Glomerular endothelial cell (primary cell): ENCODE data around the gene TP53BP1. TPM values are rescaled to one million over a fixed set of nuclear protein-coding genes. Genes with fewer than 3 reads are reported as not detected.
A peak's percentile ranks its signal among the peaks of the same experiment; 100 is the strongest.
"Not testable (repeated sequence)": the region's sequence is repeated elsewhere in the genome, so short reads cannot be mapped to it uniquely, and the experiment has no call there.

Experiments
- DNase-seq: peaks from one replicate; pipeline ENCODE4 v3.0.0-alpha.2; 2011; ENCODE audit warnings: low read depth, low spot score; ENCODE audit errors: extremely low read depth
- total RNA-seq: library from RNA; depleted of rRNA; stranded (reverse); fragments of >200 nt; gene quantifications from 2 replicates; pipeline ENCODE4 v1.2.3, GENCODE V29; 2015

TP53BP1 gene, protein sequence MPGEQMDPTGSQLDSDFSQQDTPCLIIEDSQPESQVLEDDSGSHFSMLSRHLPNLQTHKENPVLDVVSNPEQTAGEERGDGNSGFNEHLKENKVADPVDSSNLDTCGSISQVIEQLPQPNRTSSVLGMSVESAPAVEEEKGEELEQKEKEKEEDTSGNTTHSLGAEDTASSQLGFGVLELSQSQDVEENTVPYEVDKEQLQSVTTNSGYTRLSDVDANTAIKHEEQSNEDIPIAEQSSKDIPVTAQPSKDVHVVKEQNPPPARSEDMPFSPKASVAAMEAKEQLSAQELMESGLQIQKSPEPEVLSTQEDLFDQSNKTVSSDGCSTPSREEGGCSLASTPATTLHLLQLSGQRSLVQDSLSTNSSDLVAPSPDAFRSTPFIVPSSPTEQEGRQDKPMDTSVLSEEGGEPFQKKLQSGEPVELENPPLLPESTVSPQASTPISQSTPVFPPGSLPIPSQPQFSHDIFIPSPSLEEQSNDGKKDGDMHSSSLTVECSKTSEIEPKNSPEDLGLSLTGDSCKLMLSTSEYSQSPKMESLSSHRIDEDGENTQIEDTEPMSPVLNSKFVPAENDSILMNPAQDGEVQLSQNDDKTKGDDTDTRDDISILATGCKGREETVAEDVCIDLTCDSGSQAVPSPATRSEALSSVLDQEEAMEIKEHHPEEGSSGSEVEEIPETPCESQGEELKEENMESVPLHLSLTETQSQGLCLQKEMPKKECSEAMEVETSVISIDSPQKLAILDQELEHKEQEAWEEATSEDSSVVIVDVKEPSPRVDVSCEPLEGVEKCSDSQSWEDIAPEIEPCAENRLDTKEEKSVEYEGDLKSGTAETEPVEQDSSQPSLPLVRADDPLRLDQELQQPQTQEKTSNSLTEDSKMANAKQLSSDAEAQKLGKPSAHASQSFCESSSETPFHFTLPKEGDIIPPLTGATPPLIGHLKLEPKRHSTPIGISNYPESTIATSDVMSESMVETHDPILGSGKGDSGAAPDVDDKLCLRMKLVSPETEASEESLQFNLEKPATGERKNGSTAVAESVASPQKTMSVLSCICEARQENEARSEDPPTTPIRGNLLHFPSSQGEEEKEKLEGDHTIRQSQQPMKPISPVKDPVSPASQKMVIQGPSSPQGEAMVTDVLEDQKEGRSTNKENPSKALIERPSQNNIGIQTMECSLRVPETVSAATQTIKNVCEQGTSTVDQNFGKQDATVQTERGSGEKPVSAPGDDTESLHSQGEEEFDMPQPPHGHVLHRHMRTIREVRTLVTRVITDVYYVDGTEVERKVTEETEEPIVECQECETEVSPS (N-terminal part only)
- 41.6 and 62.0 TPM in 2 replicates for total RNA-seq

DNA sequence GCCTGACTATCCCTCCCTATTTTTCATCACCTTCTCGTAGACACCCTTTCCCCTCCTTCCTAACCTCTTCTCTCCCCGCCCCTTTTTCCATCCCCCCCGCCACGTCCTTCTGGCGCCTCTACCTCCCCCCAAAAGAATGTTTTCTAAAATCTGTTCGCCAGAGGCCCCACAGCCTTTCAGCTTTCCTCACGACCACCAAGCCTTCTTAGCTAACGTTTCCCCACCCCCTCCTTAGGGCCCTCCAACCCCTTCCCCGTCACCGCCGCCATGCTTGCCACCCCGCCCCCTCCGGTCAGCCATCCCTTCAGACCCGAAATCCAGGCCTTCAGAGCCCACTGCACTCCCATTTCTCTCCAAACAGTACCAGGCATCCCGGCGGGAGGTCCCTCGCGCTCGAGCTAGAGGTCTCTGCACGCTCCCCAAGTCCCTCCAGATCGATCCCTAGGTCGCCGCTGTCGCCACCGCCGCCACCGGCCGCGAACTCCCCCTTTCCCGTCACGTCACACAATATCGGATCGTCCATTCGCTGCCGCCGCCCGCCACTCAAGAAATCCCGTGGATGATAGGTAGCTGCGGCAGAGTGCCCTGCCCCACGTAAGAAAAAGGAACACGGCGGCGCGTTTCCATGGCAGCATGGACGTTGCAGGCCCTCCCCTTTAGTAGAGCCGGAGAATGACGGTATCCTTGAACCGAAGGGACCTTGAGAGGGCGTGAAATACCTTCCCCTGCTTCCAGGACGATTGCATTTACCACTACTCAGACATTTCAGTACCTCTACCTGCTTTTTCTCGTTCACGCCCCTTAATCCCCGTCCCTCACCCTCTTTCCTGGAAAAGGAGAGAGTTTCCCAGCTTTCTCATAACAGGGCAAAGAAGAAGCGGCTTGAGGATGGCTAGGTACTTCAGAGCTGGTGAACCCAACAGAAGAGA, at the start of gene TP53BP1:
Gene TP53BP1, minus strand, starts transcription at position 484 of the 929 bp plus-strand sequence. Its CDS starts 113 bp downstream, at position 371.
- DNase-seq = peak; percentile 58

DNA sequence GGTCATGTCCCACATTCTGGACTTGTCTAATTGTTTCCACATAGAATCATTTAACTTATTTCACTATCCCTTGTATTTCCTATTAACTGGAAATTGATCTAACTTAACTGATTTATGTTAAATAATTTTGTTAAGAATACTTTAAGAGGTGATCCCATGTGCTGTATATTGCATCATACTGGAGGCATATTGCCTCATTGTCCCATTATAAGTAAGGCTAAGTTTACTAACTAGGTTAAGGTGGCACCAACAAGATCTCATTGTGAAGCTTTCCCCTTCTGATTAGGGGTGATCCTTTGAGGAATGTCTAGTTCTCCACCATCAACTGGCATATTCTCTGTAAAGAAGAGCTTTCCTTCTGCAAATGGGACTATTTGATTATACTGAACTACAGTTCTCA, 48.8 kb upstream of the TP53BP1 start:
- no peak for DNase-seq

DNA sequence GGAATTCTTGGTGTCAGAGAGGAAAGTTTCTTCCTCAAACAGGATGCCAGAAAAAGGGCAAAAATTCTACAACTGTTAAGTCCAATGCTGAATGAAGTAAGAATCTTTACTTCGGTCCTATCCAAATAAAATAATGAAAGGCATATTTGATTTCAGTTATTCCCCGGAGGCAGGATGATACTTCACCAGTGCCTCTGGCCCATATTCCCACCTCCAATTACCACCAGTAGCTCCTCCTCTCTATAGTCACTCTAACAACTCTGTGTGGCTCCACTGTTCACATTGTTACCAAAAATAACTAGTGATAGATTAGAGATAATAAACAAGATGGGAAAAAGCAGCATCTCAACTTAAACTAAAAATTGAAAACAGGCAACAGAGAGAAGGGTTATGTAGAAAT, 45.1 kb upstream of the TP53BP1 start:
- DNase-seq = no peak

DNA sequence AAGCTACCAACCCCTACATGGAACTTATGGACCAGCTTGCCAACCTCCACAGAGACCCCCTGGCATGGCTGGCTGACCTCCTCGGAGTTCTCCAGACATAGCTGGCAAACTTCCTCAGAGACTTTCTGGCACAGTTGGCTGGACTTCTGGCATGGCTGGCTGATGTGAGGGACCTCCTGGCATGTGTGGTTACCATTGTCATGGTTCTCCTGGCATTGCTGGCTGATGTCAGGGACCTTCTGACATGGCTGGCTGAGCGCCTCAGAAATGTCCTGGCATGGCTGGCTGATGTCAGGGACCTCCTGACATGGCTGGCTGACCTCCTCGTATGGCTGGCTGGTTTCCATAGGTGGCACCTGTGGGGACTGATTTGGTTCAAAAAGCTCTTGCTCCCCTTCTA, 41.9 kb upstream of the TP53BP1 start:
- DNase-seq = no peak

DNA sequence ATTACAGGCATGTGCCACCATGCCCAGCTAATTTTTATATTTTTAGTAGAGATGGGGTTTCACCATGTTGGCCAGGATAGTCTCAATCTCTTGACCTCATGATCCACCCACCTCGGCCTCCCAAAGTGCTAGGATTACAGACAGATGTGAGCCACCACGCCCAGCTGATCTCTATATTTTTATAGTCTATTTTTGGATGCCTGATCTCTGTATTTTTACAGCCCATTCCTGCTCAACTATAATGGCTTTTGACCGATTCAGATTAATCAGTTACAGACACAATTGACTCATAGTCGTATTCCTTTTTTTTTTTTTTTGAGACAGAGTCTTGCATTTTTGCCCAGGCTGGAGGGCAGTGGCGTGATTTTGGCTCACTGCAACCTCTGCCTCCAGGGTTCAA, 39.9 kb upstream of the TP53BP1 start:
- not testable (repeated sequence) for DNase-seq

DNA sequence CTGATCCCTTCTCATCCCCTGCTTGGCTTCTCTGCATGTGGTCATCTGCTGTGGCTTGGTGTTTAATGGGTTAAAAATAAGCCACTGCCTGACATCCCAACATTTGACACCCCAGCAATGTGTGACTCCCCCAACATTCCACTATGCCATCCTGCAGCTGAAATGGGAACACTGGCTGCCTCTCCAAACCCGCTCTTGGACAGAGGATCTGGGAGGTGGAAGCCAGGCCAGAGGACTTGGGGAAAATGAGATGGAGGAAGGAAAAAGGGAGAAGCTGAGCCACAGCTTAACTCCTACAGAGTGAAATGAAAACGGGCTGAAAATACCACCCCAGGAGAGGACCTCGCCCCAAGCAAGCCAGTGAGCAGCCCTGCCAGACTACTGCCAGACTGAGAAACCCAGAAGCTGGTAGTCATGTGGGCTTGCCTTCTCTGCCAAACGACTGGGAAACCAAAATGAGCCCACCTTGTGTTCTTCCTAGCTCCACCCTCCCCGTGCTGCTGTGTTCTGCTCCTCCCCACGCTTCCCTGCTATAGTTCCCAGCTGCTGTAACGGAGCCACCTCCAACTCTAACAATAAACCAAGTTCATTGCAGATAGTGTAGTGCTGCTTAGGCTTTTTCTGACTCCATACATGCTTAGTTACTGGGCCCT, 38.2 kb upstream of the TP53BP1 start:
- DNase-seq = no peak

DNA sequence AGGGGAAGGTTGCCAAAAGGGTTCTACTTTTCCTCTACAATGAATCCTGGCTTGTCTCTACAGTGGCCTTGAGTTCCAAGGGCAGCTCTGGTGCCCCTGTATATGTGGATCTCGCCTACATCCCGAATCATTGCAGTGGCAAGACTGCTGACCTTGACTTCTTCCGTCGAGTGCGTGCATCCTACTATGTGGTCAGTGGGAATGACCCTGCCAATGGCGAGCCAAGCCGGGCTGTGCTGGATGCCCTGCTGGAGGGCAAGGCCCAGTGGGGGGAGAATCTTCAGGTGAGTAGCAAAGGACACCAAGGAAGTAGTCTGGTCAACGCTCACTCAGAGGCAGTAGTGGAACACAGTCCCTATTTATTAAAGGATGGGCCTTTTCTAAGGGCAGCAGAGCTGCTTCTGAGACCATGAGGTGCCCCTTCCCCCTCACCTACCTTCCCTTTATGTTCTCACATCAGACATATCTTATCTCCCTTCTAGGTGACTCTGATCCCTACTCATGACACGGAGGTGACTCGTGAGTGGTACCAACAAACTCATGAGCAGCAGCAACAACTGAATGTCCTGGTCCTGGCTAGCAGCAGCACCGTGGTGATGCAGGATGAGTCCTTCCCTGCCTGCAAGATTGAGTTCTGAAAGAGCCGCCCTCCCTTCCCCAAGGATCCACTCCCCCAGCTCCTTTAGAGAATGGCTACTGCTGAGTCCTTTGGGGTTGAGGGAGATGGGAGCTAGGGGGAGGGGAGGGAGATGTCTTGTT, 36.8 kb upstream of the TP53BP1 start:
- no peak for DNase-seq

DNA sequence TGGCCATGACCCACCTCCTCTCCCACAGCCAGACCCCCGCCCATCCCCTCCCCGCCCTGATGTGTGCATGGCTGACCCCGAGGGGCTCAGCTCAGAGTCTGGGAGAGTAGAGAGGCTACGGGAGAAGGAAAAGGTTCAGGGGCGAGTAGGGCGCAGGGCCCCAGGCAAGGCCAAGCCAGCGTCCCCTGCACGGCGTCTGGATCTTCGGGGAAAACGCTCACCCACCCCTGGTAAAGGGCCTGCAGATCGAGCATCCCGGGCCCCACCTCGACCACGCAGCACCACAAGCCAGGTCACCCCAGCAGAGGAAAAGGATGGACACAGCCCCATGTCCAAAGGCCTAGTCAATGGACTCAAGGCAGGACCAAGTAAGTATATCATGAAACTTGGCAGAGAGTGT, 36.2 kb upstream of the TP53BP1 start:
- no peak for DNase-seq

DNA sequence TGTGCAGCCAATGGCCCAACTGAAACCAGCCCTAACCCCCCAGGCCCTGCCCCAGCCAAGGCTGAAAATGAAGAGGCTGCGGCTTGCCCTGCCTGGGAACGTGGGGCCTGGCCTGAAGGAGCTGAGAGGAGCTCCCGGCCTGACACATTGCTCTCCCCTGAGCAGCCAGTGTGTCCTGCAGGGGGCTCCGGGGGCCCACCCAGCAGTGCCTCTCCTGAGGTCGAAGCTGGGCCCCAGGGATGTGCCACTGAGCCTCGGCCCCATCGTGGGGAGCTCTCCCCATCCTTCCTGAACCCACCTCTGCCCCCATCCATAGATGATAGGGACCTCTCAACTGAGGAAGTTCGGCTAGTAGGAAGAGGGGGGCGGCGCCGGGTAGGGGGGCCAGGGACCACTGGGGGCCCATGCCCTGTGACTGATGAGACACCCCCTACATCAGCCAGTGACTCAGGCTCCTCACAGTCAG, 35.6 kb upstream of the TP53BP1 start:
- DNase-seq = no peak

DNA sequence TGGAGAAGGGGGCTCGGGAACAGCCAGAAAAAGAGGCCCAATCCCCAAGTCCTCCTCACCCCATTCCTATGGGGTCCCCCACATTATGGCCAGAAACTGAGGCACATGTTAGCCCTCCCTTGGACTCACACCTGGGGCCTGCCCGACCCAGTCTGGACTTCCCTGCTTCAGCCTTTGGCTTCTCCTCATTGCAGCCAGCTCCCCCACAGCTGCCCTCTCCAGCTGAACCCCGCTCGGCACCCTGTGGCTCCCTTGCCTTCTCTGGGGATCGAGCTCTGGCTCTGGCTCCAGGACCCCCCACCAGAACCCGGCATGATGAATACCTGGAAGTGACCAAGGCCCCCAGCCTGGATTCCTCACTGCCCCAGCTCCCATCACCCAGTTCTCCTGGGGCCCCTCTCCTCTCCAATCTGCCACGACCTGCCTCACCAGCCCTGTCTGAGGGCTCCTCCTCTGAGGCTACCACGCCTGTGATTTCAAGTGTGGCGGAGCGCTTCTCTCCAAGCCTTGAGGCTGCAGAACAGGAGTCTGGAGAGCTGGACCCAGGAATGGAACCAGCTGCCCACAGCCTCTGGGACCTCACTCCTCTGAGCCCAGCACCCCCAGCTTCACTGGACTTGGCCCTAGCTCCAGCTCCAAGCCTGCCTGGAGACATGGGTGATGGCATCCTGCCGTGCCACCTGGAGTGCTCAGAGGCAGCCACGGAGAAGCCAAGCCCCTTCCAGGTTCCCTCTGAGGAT, 35.0 kb upstream of the TP53BP1 start:
- DNase-seq = no peak

DNA sequence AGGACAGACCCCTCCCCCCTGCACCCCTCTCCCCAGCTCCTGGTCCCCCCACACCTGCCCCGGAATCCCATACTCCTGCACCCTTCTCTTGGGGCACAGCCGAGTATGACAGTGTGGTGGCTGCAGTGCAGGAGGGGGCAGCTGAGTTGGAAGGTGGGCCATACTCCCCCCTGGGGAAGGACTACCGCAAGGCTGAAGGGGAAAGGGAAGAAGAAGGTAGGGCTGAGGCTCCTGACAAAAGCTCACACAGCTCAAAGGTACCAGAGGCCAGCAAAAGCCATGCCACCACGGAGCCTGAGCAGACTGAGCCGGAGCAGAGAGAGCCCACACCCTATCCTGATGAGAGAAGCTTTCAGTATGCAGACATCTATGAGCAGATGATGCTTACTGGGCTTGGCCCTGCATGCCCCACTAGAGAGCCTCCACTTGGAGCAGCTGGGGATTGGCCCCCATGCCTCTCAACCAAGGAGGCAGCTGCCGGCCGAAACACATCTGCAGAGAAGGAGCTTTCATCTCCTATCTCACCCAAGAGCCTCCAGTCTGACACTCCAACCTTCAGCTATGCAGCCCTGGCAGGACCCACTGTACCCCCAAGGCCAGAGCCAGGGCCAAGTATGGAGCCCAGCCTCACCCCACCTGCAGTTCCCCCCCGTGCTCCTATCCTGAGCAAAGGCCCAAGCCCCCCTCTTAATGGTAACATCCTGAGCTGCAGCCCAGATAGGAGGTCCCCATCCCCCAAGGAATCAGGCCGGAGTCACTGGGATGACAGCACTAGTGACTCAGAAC, 34.3 kb upstream of the TP53BP1 start:
- DNase-seq = no peak

DNA sequence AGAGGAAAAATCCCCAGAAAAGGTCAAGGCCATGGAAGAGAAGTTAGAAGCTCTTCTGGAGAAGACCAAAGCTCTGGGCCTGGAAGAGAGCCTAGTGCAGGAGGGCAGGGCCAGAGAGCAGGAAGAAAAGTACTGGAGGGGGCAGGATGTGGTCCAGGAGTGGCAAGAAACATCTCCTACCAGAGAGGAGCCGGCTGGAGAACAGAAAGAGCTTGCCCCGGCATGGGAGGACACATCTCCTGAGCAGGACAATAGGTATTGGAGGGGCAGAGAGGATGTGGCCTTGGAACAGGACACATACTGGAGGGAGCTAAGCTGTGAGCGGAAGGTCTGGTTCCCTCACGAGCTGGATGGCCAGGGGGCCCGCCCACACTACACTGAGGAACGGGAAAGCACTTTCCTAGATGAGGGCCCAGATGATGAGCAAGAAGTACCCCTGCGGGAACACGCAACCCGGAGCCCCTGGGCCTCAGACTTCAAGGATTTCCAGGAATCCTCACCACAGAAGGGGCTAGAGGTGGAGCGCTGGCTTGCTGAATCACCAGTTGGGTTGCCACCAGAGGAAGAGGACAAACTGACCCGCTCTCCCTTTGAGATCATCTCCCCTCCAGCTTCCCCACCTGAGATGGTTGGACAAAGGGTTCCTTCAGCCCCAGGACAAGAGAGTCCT, 33.4 kb upstream of the TP53BP1 start:
- DNase-seq = no peak

DNA sequence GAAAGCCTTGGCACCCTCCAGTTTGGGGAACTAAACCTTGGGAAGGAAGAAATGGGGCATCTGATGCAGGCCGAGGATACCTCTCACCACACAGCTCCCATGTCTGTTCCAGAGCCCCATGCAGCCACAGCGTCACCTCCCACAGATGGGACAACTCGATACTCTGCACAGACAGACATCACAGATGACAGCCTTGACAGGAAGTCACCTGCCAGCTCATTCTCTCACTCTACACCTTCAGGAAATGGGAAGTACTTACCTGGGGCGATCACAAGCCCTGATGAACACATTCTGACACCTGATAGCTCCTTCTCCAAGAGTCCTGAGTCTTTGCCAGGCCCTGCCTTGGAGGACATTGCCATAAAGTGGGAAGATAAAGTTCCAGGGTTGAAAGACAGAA, 32.2 kb upstream of the TP53BP1 start:
- no peak for DNase-seq

DNA sequence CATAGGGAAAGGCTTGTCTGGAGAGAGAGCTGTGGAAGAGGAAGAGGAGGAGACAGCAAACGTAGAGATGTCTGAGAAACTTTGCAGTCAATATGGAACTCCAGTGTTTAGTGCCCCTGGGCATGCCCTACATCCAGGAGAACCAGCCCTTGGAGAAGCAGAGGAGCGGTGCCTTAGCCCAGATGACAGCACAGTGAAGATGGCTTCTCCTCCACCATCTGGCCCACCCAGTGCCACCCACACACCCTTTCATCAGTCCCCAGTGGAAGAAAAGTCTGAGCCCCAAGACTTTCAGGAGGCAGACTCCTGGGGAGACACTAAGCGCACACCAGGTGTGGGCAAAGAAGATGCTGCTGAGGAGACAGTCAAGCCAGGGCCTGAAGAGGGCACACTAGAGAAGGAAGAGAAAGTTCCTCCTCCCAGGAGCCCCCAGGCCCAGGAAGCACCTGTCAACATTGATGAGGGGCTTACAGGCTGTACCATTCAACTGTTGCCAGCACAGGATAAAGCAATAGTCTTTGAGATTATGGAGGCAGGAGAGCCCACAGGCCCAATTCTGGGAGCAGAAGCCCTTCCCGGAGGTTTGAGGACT, 31.4 kb upstream of the TP53BP1 start:
- DNase-seq = no peak

DNA sequence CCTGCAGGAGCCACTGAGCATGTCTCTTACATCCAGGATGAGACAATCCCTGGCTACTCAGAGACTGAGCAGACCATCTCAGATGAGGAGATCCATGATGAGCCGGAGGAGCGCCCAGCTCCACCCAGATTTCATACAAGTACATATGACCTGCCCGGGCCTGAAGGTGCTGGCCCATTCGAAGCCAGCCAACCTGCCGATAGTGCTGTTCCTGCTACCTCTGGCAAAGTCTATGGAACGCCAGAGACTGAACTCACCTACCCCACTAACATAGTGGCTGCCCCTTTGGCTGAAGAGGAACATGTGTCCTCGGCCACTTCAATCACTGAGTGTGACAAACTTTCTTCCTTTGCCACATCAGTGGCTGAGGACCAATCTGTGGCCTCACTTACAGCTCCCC, 30.7 kb upstream of the TP53BP1 start:
- no peak for DNase-seq

DNA sequence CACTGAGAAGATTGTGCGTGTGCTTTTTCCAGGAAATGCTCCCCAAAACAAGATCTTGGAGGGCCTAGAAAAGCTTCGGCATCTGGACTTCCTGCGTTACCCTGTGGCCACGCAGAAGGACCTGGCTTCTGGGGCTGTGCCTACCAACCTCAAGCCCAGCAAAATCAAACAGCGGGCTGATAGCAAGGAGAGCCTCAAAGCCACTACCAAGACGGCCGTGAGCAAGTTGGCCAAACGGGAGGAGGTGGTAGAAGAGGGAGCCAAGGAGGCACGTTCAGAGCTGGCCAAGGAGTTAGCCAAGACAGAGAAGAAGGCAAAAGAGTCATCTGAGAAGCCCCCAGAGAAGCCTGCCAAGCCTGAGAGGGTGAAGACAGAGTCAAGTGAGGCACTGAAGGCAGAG, 29.3 kb upstream of the TP53BP1 start:
- no peak for DNase-seq
